Coronary artery (tissue), 2 donors: ENCODE results near the gene C10orf53.
"Not testable (repeated sequence)": the region's sequence is repeated elsewhere in the genome, so short reads cannot be mapped to it uniquely, and the experiment has no call there.

Source experiments
- DNase-seq: peaks from one replicate; pipeline ENCODE4 v3.0.0-alpha.2; 2017; ENCODE audit warnings: low spot score
- H3K27ac ChIP-seq, 2 donors: fragments of 200-600 bp; sonication (generic); one replicate each; pipeline ENCODE4 v1.5.1; 2016 to 2019
- H3K4me3 ChIP-seq: fragments of 200-600 bp; sonication (generic); 2 replicates; pipeline ENCODE4 v1.5.1; 2016; ENCODE audit warnings: mild to moderate bottlenecking, moderate library complexity
- TF ChIP-seq, protein P1 (sequence below): fragments of 200-600 bp; sonication (generic); IDR thresholded peaks from one replicate; pipeline ENCODE4 v1.5.1; 2019; ENCODE audit warnings: antibody characterized with exemption

C10orf53 gene

DNA sequence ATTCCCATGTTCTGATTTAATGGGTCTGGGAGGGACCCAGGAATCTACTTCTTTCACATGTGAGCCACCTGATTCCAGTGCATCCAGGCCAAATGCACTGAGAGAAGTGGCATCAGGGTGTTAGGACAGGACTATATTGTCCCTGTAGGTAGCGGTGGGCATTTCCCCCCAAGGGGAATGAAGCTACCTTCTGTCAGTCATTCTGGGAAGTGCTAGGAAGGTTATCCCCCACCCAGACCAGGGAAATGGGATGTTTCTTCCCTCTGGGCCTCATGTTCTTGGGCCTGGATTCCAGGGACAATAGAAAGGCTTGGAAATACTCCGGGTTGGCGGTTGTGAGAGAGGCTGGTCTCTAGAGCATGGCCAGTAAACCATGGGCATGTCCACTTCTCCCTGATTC is 20.8 kb downstream of the C10orf53 start:
- no peak overlapping the region for H3K27ac ChIP-seq
- no peak overlapping the region for H3K4me3 ChIP-seq
- DNase-seq = no peak
- TF ChIP-seq, protein P1, sequence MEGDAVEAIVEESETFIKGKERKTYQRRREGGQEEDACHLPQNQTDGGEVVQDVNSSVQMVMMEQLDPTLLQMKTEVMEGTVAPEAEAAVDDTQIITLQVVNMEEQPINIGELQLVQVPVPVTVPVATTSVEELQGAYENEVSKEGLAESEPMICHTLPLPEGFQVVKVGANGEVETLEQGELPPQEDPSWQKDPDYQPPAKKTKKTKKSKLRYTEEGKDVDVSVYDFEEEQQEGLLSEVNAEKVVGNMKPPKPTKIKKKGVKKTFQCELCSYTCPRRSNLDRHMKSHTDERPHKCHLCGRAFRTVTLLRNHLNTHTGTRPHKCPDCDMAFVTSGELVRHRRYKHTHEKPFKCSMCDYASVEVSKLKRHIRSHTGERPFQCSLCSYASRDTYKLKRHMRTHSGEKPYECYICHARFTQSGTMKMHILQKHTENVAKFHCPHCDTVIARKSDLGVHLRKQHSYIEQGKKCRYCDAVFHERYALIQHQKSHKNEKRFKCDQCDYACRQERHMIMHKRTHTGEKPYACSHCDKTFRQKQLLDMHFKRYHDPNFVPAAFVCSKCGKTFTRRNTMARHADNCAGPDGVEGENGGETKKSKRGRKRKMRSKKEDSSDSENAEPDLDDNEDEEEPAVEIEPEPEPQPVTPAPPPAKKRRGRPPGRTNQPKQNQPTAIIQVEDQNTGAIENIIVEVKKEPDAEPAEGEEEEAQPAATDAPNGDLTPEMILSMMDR = no peak

DNA sequence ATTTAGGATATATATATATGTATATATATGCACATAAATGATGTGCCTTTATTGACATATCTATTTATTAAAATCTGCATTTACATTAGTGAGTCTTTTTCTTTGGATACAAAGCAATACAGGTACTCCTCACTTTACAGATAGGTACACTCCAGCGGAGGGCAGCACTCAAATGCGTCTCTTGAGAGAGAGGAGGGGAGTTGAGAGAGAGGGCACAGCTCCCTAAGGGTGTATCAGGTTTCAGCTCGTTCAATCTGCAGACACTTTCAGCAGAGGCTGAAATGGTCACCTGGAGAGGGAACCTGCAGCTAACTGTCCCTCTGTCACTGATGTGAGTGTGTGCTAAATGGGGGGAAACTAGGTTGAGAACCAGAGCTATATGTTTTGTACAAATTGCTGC is 21.5 kb downstream of the C10orf53 start:
- TF ChIP-seq, protein P1 = no peak
- H3K27ac ChIP-seq = no peak overlapping the region
- no peak overlapping the region for H3K4me3 ChIP-seq
- no peak for DNase-seq

DNA sequence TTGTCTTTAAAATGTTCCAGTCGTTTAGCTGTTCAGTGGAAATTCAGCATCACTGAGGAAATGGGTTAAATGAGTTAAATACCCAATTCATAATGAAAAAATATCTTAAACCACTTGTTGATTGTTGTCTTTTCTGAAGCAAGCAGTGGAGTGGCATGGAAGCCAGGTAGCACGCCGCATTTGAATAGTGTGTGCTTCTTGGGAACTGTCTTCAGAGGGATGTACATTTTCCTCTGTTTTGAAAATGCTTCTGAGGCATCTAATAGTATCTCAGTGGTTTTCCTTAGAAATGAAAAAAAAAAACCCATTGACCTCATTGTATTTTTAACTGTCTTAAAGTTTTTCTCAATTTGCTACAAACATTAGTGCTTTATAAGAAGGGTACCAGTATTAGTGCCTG is 28.1 kb downstream of the C10orf53 start:
- Histone ChIP-seq H3K27ac (no peak overlapping the region), H3K4me3 (no peak overlapping the region)
- no peak for DNase-seq
- TF ChIP-seq, protein P1 = no peak

DNA sequence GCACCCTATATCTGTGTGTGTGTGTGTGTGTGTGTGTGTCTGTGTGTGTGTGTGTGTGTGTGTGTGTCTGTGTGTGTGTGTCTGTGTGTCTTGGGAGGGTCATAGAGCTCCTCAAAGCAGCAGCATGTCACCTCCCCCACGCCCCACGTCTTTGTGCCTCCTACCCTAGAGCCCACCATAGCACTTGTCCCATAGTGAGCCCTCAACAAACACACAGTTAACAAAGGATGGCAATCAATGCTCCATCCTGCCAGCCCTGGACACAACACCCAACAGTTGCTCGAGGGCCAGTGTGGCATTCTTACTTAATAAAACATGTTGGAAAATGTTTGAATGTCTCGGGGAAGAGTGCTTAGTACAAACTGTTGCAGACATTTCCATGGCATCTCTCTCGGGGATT is 30.5 kb downstream of the C10orf53 start:
- TF ChIP-seq, protein P1 = no peak
- Histone ChIP-seq H3K27ac (no peak overlapping the region), H3K4me3 (no peak overlapping the region)
- no peak for DNase-seq

DNA sequence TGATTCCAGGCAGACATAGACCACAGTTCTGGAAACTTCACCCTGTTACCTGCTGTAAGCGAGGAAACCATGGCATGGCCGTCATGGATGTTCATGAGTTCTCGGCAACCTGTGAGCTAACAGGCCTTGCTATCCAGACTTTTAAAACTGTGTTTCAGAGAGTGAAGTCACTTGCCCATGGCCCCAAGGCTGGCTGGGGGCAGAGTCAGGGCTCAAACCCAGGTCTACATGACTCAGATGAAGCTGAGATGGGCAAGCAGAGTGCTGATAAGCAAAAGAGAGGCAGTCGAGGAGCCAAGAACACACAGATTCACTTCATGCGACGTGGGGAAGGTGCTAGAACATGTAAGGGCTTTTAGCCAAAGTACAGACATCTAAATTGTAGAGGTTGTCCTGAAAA is 31.5 kb downstream of the C10orf53 start:
- no peak for DNase-seq
- Histone ChIP-seq H3K4me3 (no peak overlapping the region), H3K27ac (no peak overlapping the region)
- TF ChIP-seq, protein P1 = no peak

DNA sequence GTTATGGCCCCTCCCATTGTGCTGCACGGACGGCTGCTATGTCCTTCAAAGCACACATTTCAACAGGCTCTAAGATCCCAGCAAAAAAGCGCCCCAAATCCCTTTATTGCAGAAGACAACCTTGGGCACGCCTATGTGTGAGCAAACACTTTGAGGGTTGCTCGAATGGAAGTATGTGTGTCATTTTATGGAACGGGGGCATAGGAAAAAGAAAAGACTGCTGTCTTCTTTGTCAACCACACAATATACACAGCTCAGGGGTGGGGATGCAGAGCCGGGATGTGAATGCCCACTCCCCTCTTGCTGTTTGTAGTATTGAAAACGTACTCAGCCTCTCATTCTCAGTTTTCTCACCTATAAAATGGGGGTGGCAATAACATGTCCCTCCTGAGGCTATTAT is 32.0 kb downstream of the C10orf53 start:
- no peak overlapping the region for H3K4me3 ChIP-seq
- H3K27ac ChIP-seq = no peak overlapping the region
- DNase-seq = no peak
- TF ChIP-seq, protein P1 = no peak

DNA sequence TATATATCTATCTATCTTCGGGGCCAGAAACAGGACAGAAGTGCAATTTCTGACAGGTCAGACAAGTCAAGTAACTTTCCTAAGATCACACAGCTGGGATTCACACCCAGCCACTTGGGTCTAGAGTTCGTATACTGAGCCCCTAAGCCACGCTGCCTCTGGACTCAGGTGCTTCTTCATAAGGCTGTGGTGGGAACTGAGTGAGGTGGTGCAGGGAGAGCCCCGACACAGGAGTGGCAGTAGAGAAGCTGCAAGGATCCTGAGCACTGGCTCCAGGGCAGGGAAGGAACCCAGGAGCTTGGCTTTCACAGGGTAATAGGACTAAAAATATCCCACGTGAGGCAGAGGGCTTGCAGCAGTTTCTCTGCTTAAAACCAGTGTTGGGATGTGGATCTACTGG is 33.8 kb downstream of the C10orf53 start:
- no peak for DNase-seq
- Histone ChIP-seq H3K4me3 (no peak overlapping the region), H3K27ac (no peak overlapping the region)
- TF ChIP-seq, protein P1 = no peak

DNA sequence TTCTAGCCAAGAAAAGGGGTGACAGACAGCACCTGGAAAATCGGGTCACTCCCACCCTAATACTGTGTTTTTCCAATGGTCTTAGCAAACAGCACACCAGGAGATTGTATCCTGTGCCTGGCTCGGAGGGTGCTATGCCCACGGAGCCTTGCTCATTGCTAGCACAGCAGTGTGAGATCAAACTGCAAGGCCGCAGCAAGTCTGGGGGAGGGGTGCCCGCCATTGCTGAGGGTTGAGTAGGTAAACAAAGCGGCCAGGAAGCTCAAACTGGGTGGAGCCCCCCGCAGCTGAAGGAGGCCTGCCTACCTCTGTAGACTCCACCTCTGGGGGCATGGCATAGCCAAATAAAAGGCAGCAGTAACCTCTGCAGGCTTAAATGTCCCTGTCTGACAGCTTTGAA is 35.7 kb downstream of the C10orf53 start:
- H3K4me3 ChIP-seq, DNase-seq, H3K27ac ChIP-seq: not testable (repeated sequence)
